ENCODE results near the gene SLC13A5.

GRCh38 chr17:6660805-6661463 is 52.2 kb downstream of the SLC13A5 start:
- TF ChIP-seq CTCF (IDR thresholded peaks at IDR 0.05) (no peak), POLR2A (IDR thresholded peaks at IDR 0.05) (no peak), POLR2AphosphoS5 (IDR thresholded peaks at IDR 0.05) (no peak)
